H1 (cell line): Measurements from ENCODE around the gene PRDM15. TPM values are rescaled to one million over a fixed set of nuclear protein-coding genes. Genes with fewer than 3 reads are reported as not detected.

ENCODE experiments used
- POLR2AphosphoS5 ChIP-seq: IDR thresholded peaks from 2 replicates; pipeline ENCODE4 v1.6.1; 2011; ENCODE audit warnings: low read depth, low read length
- polyA plus RNA-seq, 7 experiments: library from polyadenylated mRNA; depleted of rRNA in 3 of 7; stranded (reverse) in 5 of 7; unstranded in 2 of 7; fragments of >200 nt in 5 of 7; fragments of 200-250 nt in 2 of 7; gene quantifications; 1 replicate in 5 of 7; 2 replicates in 1 of 7; 4 replicates in 1 of 7; pipeline versions ENCODE4 v1.2.1 to v1.2.3, GENCODE V29; 2011 to 2013; ENCODE audit warnings: missing spikeins in 2 of 7, mixed read lengths in 2 of 7
- total RNA-seq: library from RNA; stranded (reverse); fragmentation: NEBNext Ultra II Directional; extraction: Animal tissue kit (Norgen Biotek cat#: 25700); gene quantifications from 2 replicates; pipeline ENCODE4 v1.2.1, GENCODE V29; 2021

PRDM15 gene
- total and polyA plus RNA-seq, 2 of the 8 experiments (the other 6 are each of a cell fraction or from before 2014, with no cell fraction given): 9.7 to 10.5 TPM

- TF ChIP-seq POLR2AphosphoS5: no peak
Observed at GRCh38 chr21:41834252-41834925, 44.8 kb downstream of the PRDM15 start (continued).
